GM23248 (cell line): ENCODE measurements around the gene ZNF638.

Experiments used
- EZH2 ChIP-seq: fragments of 200-600 bp; sonication (generic); IDR thresholded peaks from 2 replicates; pipeline ENCODE4 v1.6.1; 2018; ENCODE audit warnings: antibody characterized with exemption, mild to moderate bottlenecking; ENCODE audit not compliant: insufficient read depth, poor library complexity, severe bottlenecking
- EZH2phosphoT487 ChIP-seq: fragments of 200-600 bp; sonication (generic); IDR thresholded peaks from 2 replicates; pipeline ENCODE4 v1.6.1; 2018; ENCODE audit warnings: antibody characterized with exemption, moderate library complexity, mild to moderate bottlenecking, low read depth; ENCODE audit not compliant: insufficient read depth

GRCh38 chr2:71346065-71346464, 14.5 kb downstream of the ZNF638 start:
- no peak for TF ChIP-seq EZH2
- TF ChIP-seq EZH2phosphoT487, result no peak
